HG02938 (cell line): ENCODE data around the gene ELAC1.
A peak's percentile ranks its signal among the peaks of the same experiment; 100 is the strongest.

Experiments
- ATAC-seq: cut with Tn5 transposase; IDR thresholded peaks from one replicate; pipeline ENCODE4 v1.9.1; 2021; ENCODE audit warnings: mild to moderate bottlenecking, moderate library complexity; ENCODE audit not compliant: unreplicated experiment

The ELAC1 gene

DNA sequence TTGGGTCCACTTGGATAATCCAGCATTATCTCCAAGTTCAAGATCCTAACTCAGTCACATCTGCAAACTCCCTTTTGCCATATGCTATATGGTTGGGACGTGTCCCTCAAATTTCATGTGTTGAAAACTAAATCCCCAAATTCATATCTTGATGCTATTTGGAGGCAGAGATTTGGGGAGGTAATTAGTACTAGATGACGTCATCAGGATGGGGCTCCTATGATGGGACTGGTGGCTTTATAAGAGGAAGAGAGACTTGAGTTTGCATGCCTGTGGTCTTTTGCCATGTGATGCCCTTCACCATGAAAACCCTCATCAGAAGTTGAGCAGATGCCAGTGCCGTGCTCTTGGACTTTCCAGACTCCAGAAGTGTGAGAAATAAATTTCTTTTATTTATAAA is 45.4 kb downstream of the ELAC1 start:
- no peak for ATAC-seq

DNA sequence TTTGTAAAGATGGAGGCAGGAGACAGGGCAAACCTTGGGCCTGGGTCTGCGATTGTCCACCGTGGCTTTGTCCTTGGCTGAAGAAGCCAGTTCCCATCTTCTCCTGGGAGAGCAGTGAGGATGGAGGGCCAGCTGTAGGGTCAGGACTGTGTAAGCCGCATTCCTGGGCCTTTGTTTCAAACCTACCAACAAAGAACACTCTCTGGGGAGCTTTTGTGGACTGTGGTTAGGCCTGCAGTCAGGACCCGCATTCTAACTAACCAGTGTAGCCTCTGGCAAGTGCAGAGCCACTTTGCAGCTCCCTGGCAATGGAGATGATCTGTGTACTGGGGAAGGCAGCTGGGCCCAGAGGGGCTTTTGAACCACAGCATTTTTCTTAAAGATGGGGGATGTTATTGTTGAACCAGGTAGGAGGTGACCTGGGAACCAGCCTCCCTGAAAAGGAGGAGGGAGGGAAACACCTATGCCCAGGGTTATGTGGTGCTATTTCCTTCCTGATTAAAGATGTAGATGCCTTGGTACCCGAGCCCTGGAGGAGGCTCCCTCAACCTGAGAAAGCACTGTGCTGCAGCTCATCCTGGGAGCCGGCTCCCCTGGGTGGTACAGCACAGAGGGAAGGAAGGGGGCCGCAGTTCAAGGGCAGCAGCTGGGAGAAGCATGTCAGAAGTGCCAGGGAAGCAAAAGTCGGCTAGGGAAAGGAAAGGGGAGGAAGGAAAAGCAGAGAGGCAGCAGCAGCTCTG is 49.5 kb downstream of the ELAC1 start:
- no peak for ATAC-seq

DNA sequence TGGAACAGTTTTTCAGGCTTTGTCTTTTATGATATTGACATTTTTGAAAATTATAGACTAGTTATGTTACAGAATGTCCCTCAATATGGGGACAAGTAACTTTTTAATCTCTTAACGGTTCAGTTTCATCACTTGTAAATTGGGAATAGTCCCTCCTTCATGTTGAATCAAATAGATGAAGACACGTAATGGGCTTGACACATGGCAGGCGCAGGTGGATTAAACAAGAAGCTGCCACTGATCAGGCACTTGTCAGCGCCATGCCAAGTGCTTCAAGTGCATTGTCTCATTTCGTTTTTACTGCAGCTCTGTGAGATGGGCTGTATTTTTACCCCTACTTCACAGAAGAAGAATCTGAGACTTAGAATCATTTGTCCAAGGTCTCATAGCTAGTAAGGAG is 52.7 kb downstream of the ELAC1 start:
- ATAC-seq = no peak

DNA sequence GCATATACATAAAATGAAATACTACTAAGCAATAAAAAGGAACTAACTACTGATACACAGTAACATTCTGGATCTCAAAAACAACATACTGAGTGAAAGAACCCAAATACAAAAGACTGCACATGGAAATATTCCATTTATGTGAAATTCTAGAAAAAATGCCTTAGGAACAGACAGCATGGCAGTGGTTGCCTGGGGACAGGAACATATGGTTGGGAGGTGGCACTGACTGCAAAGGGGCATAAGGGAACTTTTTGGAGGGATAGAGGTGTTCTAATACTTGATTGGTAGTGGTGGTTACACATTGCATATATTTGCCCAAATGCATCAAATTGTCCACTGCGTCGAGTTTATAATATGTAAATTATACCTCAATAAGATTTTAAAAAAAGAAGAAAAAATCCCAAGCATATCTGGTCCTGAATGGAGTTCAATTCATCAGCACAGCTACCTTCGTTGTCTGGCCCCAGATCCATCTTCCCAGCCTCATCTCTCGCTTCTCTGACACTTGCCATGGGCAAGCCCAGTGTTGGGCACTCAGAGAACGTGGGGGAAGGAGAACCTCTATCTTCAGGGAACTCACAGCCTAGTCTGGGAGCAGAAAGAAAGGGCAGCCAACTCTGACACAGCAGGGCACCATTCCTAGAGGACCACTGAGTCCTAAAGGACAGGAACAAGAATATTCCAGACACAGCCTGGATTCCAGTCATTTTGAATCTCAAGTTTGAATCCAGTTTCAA is 53.6 kb downstream of the ELAC1 start:
- no peak for ATAC-seq

DNA sequence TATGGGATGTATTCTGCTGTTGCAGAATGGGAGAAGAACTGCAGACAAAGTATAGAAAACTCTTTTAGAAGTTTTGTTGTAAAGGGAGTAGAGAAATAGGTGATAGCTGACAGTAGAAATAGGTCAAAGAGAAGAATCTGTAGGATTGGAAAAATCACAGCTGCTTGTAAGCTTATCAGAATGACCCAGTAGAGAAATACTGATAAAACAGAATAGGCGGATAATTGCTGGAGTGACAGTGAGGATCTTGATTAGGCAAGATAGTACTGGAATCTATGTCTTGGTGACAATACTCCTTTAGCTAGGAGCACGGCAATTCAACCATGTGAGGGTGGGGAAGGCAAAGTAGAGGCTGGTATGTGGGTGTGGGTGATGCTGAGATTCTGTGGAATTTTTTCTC is 57.7 kb downstream of the ELAC1 start:
- ATAC-seq = no peak

DNA sequence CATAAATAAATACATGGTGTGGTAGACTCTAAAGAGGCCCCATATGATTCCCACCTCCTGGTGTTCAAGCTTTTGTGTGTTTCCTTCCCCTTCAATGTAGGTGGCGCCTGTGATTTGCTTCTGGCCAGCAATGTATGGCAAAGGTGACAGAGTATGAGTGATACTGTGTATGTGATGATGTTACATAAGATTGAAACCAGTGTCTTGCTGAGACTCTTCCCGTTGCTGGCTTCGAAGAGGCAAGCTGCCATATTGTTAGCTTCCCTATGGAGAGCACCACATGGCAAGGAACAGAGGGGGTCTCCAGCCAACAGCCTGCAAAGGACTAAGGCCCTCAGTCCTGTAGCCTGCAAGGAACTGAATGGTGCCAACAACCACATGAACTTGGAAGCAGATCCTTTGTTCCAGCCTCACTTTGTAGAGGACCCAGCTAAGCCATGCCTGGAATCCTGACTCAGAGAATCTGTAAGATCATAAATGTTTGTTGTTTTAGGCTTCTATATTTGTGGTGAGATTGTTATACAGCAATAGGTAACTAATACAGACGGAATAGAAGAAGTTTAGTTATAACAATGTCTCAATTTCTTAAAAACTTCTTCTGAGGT is 60.5 kb downstream of the ELAC1 start:
- ATAC-seq = no peak

DNA sequence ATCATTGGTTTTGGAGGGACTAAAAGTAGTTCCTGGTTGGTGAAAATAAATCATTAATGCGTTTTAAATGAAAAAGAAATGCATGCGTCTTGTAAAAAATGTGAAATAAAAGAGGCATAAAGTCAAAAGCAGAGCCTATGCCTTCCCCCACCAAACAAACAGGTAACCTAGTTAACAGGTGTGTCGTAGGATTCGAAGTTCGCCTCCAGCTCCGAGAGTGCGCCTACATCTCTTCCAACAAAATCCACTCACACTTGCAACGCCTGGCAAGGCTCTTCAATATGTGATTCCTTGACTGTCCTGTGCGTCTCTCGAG is 61.5 kb downstream of the ELAC1 start:
- ATAC-seq = no peak

DNA sequence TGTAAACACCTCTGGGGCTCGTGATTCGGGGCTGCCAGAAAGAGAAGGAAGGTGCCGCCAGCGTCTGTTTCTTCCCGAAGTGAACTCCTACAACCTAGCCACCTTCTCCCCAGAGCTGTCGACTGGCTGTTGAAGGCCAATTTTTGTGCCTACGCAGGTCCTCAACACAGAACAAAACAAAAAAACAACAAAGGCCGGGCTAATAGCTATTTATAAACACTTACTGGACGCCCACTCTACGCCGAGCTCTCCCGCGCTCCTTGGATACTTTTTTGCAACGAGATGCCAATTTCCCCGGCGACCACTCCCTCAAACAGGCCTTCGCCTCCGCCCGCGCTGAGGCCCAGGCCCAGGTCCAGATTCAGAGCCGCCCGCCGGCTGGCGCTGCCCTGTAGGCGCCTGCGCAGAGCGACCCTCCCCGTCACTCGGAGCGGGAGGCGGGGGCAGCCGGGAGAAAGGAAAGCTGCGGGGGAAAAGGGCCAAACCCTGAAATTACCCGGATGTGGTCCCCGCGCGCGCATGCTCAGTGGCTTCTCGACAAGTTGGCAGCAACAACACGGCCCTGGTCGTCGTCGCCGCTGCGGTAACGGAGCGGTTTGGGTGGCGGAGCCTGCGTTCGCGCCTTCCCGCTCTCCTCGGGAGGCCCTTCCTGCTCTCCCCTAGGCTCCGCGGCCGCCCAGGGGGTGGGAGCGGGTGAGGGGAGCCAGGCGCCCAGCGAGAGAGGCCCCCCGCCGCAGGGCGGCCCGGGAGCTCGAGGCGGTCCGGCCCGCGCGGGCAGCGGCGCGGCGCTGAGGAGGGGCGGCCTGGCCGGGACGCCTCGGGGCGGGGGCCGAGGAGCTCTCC is 62.1 kb downstream of the ELAC1 start, which contains the start of gene SMAD4:
Gene SMAD4 (plus strand): TSS at position 520 of the 843 bp plus-strand sequence. CDS start 16,834 bp downstream, outside the sequence.
- peak; percentile 77 for ATAC-seq

DNA sequence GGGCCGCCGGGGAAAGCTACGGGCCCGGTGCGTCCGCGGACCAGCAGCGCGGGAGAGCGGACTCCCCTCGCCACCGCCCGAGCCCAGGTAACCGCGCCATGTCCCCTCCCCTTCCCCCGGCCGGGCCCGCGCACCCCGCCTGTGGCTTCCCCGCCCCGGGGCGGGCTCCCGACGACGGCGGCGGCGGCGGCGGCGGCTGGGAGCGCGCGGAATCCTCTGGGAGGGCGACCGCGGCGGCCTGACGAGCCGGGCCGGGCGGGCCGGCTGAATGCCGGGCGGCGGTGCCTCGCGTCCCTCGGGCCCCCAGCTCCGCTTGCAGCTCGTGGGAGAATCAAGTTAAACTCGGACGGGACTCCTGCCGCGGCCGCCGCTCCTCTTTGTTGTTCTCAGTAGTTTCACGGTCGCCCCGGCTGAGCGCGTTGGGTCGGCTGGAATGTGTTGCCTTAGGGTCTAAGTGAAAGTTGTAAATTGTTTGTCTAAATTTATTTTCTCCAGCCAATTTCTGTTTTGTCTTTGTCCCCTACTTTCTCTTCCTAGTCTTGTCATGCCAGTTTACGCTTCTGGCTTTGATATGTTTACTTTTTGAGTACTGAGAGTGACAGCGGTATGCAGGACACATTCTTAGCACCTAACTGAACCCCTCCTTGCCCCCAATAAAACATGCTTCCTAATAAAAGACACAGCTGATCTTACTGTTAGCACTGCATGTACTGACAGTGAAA is 62.9 kb downstream of the ELAC1 start:
- ATAC-seq = peak; percentile 43

DNA sequence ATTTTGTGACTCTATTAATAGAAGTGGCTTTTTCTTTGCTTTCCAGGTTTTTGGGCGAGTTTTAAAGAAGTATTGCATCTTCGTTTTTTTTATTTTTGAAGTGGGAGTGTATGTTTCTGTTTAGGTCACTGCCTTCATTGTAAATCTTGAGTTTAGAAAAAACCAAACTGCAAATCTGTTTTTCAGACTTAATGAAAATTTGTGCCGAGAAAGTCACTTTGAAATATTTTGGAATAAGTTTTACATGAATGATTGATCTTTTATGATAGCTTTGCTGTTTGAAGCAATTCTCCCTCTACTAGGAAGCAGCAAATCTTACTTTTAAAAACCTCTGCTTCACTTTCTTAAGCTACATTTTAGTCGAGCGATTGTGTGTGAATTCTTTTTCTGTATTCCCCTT is 64.4 kb downstream of the ELAC1 start:
- no peak for ATAC-seq

DNA sequence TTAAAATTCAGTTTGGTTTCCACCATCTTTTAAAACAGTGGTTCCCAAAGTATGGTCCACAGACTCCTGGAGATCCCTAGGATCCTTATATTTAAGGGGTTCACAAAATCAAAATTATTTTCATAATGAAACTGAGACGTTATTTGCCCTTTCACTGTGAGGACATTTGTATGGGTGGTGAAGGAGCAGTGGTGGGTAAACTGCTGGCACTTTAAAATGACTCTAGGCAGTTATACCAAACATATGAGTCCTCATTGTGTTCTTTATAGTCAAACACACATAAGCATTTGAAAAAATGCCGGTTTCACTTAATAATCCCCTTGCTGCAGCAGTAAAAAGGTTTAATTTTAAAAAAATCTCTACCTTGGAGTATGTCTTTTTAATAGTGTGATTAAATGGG is 69.4 kb downstream of the ELAC1 start:
- ATAC-seq = no peak
